Measurements from ENCODE around the gene CRELD2. TPM values are rescaled to one million over a fixed set of nuclear protein-coding genes. Genes with fewer than 3 reads are reported as not detected.

Gene CRELD2
- polyA plus RNA-seq, 1 donor from 2014 or later = 83.2 TPM

DNA sequence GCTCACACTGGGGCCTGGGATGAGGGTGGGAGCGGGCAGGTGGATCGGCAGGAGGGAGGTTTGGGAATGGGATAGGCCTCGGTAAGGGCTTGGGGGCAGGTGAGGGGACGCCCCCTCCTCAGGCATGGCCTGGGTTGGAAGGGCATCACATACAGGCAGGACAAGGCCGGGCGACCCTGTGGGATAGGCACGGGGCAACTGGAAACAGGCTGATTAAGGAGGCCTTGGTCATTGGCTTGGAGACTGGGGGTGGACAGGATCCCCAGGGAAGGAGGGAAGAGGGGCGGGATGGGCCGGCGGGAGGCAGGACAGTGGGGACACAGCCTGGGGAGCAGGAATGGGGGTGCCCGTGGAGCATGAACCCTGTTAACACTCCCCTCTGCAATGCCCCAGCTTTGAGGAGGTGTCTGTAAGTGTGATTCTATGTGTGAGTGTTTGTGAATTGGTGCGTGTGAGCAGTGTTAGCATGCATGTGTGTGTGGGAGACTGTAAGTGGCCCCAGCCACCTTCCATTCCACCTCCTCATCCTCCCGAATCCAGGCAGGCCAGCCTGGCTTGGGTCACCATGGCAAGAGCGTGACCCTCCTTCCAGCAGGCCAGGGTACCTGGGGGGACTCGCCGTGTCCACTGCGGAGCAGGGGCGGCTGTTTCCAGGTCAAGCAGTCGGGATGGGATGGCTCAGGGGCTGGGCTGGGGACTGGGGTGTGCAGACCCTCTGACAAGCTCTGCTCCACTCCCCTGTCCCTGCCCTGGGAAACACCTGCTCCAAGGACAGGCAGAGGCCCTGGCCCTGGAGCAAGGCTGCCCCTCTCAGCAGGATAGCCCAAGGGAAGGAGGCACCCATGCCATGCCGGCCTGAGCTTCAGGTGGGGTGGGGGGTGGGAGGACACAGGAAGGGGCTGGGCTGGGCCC, 38.7 kb downstream of the CRELD2 start:
- Histone ChIP-seq H3K27me3 (ENCODE audit: insufficient read depth, low read depth, low read length) (no peaks in the 10 kb centered on the region), H3K9me2 (ENCODE audit: insufficient read depth, low read length) (no peaks in the 10 kb centered on the region), H3K4me3 (ENCODE audit: low read length) (no peak overlapping the region), H3K4me2 (ENCODE audit: low read length) (no peak overlapping the region), H2AFZ (ENCODE audit: low read depth, low read length) (no peak overlapping the region), H3K9me3 (ENCODE audit: low read length) (no peaks in the 10 kb centered on the region), H3K36me3 (ENCODE audit: insufficient read depth, low read length) (no peaks in the 10 kb centered on the region), H3K27ac (ENCODE audit: low read length) (no peak overlapping the region), H4K20me1 (ENCODE audit: insufficient read depth) (no peaks in the 10 kb centered on the region), H3K79me2 (replicated peaks; ENCODE audit: insufficient read depth, low read length) (no peaks in the 10 kb centered on the region), H3K9ac (ENCODE audit: low read length) (no peak overlapping the region), H3F3A (ENCODE audit: insufficient read depth, low read length, poor library complexity, severe bottlenecking) (no peaks in the 10 kb centered on the region)
- TF ChIP-seq EP300 (conservative IDR thresholded peaks at IDR 0.05; ENCODE audit: poor library complexity, severe bottlenecking) = no peak
- no peak for TF ChIP-seq POLR2AphosphoS5 (IDR thresholded peaks at IDR 0.05)
- no peak for TF ChIP-seq RAD21 (conservative IDR thresholded peaks at IDR 0.05)
- no peak for TF ChIP-seq EZH2 (IDR thresholded peaks at IDR 0.05; ENCODE audit: borderline replicate concordance, insufficient read depth, low read length, poor library complexity, severe bottlenecking)
- TF ChIP-seq, protein P1, sequence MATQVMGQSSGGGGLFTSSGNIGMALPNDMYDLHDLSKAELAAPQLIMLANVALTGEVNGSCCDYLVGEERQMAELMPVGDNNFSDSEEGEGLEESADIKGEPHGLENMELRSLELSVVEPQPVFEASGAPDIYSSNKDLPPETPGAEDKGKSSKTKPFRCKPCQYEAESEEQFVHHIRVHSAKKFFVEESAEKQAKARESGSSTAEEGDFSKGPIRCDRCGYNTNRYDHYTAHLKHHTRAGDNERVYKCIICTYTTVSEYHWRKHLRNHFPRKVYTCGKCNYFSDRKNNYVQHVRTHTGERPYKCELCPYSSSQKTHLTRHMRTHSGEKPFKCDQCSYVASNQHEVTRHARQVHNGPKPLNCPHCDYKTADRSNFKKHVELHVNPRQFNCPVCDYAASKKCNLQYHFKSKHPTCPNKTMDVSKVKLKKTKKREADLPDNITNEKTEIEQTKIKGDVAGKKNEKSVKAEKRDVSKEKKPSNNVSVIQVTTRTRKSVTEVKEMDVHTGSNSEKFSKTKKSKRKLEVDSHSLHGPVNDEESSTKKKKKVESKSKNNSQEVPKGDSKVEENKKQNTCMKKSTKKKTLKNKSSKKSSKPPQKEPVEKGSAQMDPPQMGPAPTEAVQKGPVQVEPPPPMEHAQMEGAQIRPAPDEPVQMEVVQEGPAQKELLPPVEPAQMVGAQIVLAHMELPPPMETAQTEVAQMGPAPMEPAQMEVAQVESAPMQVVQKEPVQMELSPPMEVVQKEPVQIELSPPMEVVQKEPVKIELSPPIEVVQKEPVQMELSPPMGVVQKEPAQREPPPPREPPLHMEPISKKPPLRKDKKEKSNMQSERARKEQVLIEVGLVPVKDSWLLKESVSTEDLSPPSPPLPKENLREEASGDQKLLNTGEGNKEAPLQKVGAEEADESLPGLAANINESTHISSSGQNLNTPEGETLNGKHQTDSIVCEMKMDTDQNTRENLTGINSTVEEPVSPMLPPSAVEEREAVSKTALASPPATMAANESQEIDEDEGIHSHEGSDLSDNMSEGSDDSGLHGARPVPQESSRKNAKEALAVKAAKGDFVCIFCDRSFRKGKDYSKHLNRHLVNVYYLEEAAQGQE (IDR thresholded peaks at IDR 0.05; ENCODE audit: borderline replicate concordance) = no peak
- no peak for TF ChIP-seq MXI1 (conservative IDR thresholded peaks at IDR 0.05; ENCODE audit: poor library complexity, severe bottlenecking)
- TF ChIP-seq TAF1 (IDR thresholded peaks at IDR 0.05; ENCODE audit: low read depth) = no peak
- no peak for TF ChIP-seq SMC3 (conservative IDR thresholded peaks at IDR 0.05; ENCODE audit: poor library complexity)

DNA sequence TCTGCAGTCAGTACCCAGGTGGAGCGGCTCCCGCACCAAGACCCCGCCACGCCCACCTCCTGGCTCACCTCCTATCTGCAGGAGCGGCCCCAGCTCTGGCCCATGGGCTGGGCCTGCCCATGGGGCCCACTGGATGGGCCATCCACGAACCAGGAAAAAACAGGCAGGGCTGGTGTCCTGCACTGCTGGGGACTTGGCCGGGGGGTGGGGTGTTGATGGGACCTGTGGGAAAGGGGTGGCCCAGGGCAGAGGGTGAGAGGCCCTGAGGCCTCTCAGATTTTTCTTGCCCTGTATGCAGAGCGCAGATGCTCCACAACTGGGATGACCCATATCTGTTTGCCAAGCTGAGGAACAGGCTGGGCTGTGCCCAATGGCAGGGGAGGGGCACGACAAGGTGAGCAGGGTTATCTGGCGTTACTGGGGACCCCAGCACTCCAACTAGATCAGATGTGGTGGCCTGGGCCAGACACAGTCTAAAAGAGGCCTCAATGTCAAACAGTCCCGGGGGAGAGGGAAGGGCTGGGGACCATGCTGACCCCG, 39.5 kb downstream of the CRELD2 start:
- Histone ChIP-seq H3K27ac (ENCODE audit: low read length) (no peak overlapping the region), H3K9me2 (ENCODE audit: insufficient read depth, low read length) (no peaks in the 10 kb centered on the region), H3K36me3 (ENCODE audit: insufficient read depth, low read length) (no peaks in the 10 kb centered on the region), H3K9me3 (ENCODE audit: low read length) (no peaks in the 10 kb centered on the region), H3K9ac (ENCODE audit: low read length) (no peak overlapping the region), H3K4me2 (ENCODE audit: low read length) (no peak overlapping the region), H3F3A (ENCODE audit: insufficient read depth, low read length, poor library complexity, severe bottlenecking) (no peaks in the 10 kb centered on the region), H3K4me3 (ENCODE audit: low read length) (no peak overlapping the region), H2AFZ (ENCODE audit: low read depth, low read length) (no peak overlapping the region), H4K20me1 (ENCODE audit: insufficient read depth) (no peaks in the 10 kb centered on the region), H3K79me2 (replicated peaks; ENCODE audit: insufficient read depth, low read length) (no peaks in the 10 kb centered on the region), H3K27me3 (ENCODE audit: insufficient read depth, low read depth, low read length) (no peaks in the 10 kb centered on the region)
- TF ChIP-seq, protein P2, sequence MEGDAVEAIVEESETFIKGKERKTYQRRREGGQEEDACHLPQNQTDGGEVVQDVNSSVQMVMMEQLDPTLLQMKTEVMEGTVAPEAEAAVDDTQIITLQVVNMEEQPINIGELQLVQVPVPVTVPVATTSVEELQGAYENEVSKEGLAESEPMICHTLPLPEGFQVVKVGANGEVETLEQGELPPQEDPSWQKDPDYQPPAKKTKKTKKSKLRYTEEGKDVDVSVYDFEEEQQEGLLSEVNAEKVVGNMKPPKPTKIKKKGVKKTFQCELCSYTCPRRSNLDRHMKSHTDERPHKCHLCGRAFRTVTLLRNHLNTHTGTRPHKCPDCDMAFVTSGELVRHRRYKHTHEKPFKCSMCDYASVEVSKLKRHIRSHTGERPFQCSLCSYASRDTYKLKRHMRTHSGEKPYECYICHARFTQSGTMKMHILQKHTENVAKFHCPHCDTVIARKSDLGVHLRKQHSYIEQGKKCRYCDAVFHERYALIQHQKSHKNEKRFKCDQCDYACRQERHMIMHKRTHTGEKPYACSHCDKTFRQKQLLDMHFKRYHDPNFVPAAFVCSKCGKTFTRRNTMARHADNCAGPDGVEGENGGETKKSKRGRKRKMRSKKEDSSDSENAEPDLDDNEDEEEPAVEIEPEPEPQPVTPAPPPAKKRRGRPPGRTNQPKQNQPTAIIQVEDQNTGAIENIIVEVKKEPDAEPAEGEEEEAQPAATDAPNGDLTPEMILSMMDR (IDR thresholded peaks at IDR 0.05; ENCODE audit: poor library complexity, severe bottlenecking) = no peak
- no peak for TF ChIP-seq RAD21 (conservative IDR thresholded peaks at IDR 0.05)

Data from neural cell (in vitro differentiated cells).